CD4-positive, alpha-beta T cell treated with Interleukin-15 for 4 hours (primary cell): ENCODE measurements around the gene ZNF669.

ENCODE experiments used
- DNase-seq: peaks from one replicate; pipeline ENCODE4 v3.0.0-alpha.2; 2020; ENCODE audit warnings: low spot score

Gene ZNF669

GRCh38 chr1:247060771-247061170 lies 43.4 kb downstream of the ZNF669 start:
- DNase-seq = no peak

GRCh38 chr1:247056071-247056470 lies 48.1 kb downstream of the ZNF669 start:
- DNase-seq = no peak

- DNase-seq = no peak
Observed at GRCh38 chr1:247054992-247055415, 49.2 kb downstream of the ZNF669 start.
